ENCODE measurements around the gene SLC9C1. TPM values are rescaled to one million over a fixed set of nuclear protein-coding genes. Genes with fewer than 3 reads are reported as not detected.

The SLC9C1 gene
- total RNA-seq, 1 donor from 2014 or later, result not detected

- H3K36me3 Mint-ChIP-seq (ENCODE audit: unreplicated experiment), result no peaks in the 10 kb centered on the region
- H3K4me1 Mint-ChIP-seq (ENCODE audit: unreplicated experiment), result peaks cover 10% of the 10 kb centered on the region
- H3K9me3 Mint-ChIP-seq (ENCODE audit: unreplicated experiment), result no peaks in the 10 kb centered on the region
- H3K4me3 Mint-ChIP-seq (ENCODE audit: unreplicated experiment), result no peak overlapping the region
- no peak overlapping the region for H3K27ac Mint-ChIP-seq (ENCODE audit: unreplicated experiment)
- no peak for TF ChIP-seq CTCF (IDR thresholded peaks at IDR 0.05)
- no peak for DNase-seq (ENCODE audit: extremely low spot score, unreplicated experiment)
- H3K27me3 Mint-ChIP-seq (ENCODE audit: unreplicated experiment), result no peaks in the 10 kb centered on the region
Measured at GRCh38 chr3:112119962-112120836, 173.8 kb downstream of the SLC9C1 start.

DNA sequence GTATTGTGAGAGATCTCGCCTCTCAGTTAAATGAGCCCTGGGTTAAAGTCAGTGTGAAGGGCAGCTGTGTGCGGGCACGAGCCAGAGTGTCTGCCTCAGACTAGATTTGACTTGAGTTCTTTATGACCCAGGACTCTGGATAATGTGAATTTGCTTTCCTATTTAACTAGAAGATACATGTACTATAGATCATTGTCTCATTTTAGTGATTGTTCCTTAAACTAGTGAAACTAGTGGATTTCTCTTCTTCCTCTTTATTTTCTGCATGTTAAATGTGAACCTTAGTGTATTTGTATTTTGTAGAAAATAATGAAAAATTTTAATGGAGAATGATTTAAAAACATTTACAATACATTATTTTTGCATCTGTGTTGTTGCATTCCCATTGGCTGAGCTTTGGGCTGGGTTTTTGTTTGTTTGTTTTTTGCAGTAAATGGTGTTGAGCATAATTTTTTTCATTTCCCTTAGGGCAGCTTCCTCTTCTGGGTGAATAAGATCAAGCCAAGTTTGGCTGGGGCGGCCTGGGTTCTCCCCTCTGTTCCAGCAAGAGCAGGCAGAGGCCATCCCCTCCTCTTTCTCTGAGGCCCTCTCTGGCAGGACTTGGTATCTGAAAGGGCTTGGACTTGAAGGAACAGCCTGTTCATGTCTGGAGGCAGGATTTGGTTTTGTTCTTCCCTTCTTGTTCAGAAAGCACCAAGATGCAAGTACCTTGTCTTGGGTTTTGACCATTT, 176.0 kb downstream of the SLC9C1 start:
- DNase-seq (ENCODE audit: extremely low spot score, unreplicated experiment), result no peak
- no peaks in the 10 kb centered on the region for H3K27me3 Mint-ChIP-seq (ENCODE audit: unreplicated experiment)
- peaks cover 12% of the 10 kb centered on the region for H3K4me1 Mint-ChIP-seq (ENCODE audit: unreplicated experiment)
- no peaks in the 10 kb centered on the region for H3K36me3 Mint-ChIP-seq (ENCODE audit: unreplicated experiment)
- no peak overlapping the region for H3K27ac Mint-ChIP-seq (ENCODE audit: unreplicated experiment)
- H3K9me3 Mint-ChIP-seq (ENCODE audit: unreplicated experiment), result no peaks in the 10 kb centered on the region
- no peak overlapping the region for H3K4me3 Mint-ChIP-seq (ENCODE audit: unreplicated experiment)
- TF ChIP-seq CTCF (IDR thresholded peaks at IDR 0.05), result no peak

DNA sequence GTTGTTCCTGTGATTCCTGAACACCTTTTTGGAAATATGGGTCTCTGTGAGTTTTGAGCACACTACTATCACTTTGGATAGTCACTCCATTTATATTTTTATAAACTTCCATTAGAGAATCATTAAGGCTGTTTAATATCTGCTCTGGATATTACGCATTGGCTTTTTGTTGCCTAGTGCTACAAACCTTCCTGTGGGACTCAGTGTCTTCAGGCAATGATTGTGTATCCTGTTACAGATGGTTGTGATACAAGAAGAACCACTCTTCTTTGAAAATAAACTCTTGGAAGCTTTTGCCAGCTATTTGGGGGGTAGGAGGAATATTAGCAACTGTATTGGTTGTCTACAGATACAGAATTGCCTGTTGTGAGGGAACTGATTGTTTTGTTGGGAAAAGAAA, 176.6 kb downstream of the SLC9C1 start:
- Mint-ChIP-seq H3K36me3 (ENCODE audit: unreplicated experiment) (no peaks in the 10 kb centered on the region), H3K27ac (ENCODE audit: unreplicated experiment) (no peak overlapping the region), H3K27me3 (ENCODE audit: unreplicated experiment) (no peaks in the 10 kb centered on the region), H3K9me3 (ENCODE audit: unreplicated experiment) (no peaks in the 10 kb centered on the region), H3K4me3 (ENCODE audit: unreplicated experiment) (no peak overlapping the region), H3K4me1 (ENCODE audit: unreplicated experiment) (peaks cover 12% of the 10 kb centered on the region)
- DNase-seq (ENCODE audit: extremely low spot score, unreplicated experiment), result no peak
- no peak for TF ChIP-seq CTCF (IDR thresholded peaks at IDR 0.05)

DNA sequence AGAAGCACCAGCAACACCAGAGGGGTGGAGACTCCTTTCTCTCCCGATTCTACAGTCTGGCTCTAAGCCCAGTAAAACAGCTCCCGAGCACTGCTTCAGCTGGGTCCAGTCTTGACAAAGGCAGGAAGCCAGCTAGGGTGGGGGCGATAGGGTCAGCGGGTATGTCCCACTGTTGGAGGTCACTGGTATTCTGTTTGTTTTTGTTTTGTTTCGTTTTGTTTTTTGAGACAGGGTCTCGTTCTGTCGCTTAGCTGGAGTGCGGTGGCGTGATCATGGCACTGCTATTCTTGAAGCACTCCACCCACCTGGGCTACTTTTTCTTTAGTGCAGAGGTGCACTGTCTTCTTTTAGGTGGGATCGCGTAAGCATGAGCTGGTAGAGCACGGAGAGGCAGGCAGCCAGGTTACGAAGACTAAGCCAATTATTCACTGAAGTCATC, 177.2 kb downstream of the SLC9C1 start:
- Mint-ChIP-seq H3K27me3 (ENCODE audit: unreplicated experiment) (no peaks in the 10 kb centered on the region), H3K9me3 (ENCODE audit: unreplicated experiment) (no peaks in the 10 kb centered on the region), H3K4me1 (ENCODE audit: unreplicated experiment) (peaks cover 12% of the 10 kb centered on the region), H3K4me3 (ENCODE audit: unreplicated experiment) (no peak overlapping the region), H3K27ac (ENCODE audit: unreplicated experiment) (no peak overlapping the region), H3K36me3 (ENCODE audit: unreplicated experiment) (no peaks in the 10 kb centered on the region)
- no peak for TF ChIP-seq CTCF (IDR thresholded peaks at IDR 0.05)
- DNase-seq (ENCODE audit: extremely low spot score, unreplicated experiment), result no peak

- no peaks in the 10 kb centered on the region for H3K9me3 Mint-ChIP-seq (ENCODE audit: unreplicated experiment)
- no peak for DNase-seq (ENCODE audit: extremely low spot score, unreplicated experiment)
- no peaks in the 10 kb centered on the region for H3K36me3 Mint-ChIP-seq (ENCODE audit: unreplicated experiment)
- no peak overlapping the region for H3K4me3 Mint-ChIP-seq (ENCODE audit: unreplicated experiment)
- no peaks in the 10 kb centered on the region for H3K27me3 Mint-ChIP-seq (ENCODE audit: unreplicated experiment)
- TF ChIP-seq CTCF (IDR thresholded peaks at IDR 0.05), result no peak
- no peak overlapping the region for H3K27ac Mint-ChIP-seq (ENCODE audit: unreplicated experiment)
- H3K4me1 Mint-ChIP-seq (ENCODE audit: unreplicated experiment), result peaks cover 12% of the 10 kb centered on the region
Measured at GRCh38 chr3:112115806-112116383, 178.1 kb downstream of the SLC9C1 start.

Measured in osteocyte (in vitro differentiated cells).